NCI-H460 (cell line): ENCODE results near the gene ZEB2. TPM values are rescaled to one million over a fixed set of nuclear protein-coding genes. Genes with fewer than 3 reads are reported as not detected.

Experiments used
- small RNA-seq, 2 experiments: library from RNA; depleted of rRNA; stranded (forward); fragments of <200 nt; gene quantifications; one replicate each; pipeline ENCODE3, GENCODE V24; 2014
- total RNA-seq: library from RNA; depleted of rRNA; stranded (reverse); fragments of >200 nt; shearing (Covaris generic); gene quantifications from 2 replicates; pipeline ENCODE4 v1.2.3, GENCODE V29; 2014

ZEB2 gene
- total RNA-seq, 1 experiment from 2014 or later, result 50.0 TPM

Small RNAs within 50 kb of the gene (small RNA-seq; reads per million reads assigned to genes)
- gene RF01987, result 0 reads per million in 2 experiments
